Tibial nerve (tissue), 4 donors: ENCODE data around the gene SHKBP1. TPM values are rescaled to one million over a fixed set of nuclear protein-coding genes. Genes with fewer than 3 reads are reported as not detected.

Experiments used
- DNase-seq, 2 donors: peaks; one replicate each; pipeline ENCODE4 v3.0.0-alpha.2; 2019; ENCODE audit warnings: low spot score in 2 of 2
- H3K27ac ChIP-seq, 4 donors: fragments of 200-600 bp; sonication (generic) in 3 of 4; one replicate each; pipeline ENCODE4 v1.5.1; 2017 to 2019; ENCODE audit warnings: mild to moderate bottlenecking in 1 of 4
- H3K27me3 ChIP-seq, 2 donors: fragments of 200-600 bp; sonication (generic) in 1 of 2; one replicate each; pipeline versions ENCODE4 v1.5.1 to v1.6.0; 2017 to 2019
- H3K36me3 ChIP-seq, 3 donors: fragments of 200-600 bp; sonication (generic); one replicate each; pipeline ENCODE4 v1.5.1; 2018 to 2019
- H3K4me1 ChIP-seq, 4 donors: fragments of 200-600 bp; sonication (generic) in 3 of 4; one replicate each; pipeline ENCODE4 v1.5.1; 2017 to 2019
- H3K4me3 ChIP-seq, 4 donors: fragments of 200-600 bp; sonication (generic) in 3 of 4; one replicate each; pipeline ENCODE4 v1.5.1; 2017 to 2019; ENCODE audit warnings: mild to moderate bottlenecking in 1 of 4, moderate library complexity in 1 of 4
- H3K9me3 ChIP-seq, 4 donors: fragments of 200-600 bp; sonication (generic) in 3 of 4; one replicate each; pipeline ENCODE4 v1.5.1; 2017 to 2019
- CTCF ChIP-seq, 5 experiments: fragments of 200-600 bp in 3 of 5; fragments of 450-650 bp in 2 of 5; sonication (generic) in 3 of 5; IDR thresholded peaks; one replicate each; pipeline ENCODE4 v1.5.1; 2016 to 2019; ENCODE audit warnings: antibody characterized with exemption in 5 of 5, mild to moderate bottlenecking in 3 of 5, moderate library complexity in 2 of 5
- EP300 ChIP-seq, 2 donors: sonication (generic); formaldehyde crosslinking; IDR thresholded peaks; one replicate each; pipeline ENCODE4 v1.6.1; 2017; ENCODE audit warnings: antibody characterized with exemption in 2 of 2, mild to moderate bottlenecking in 1 of 2
- POLR2A ChIP-seq, 2 donors: fragments of 450-650 bp; IDR thresholded peaks; one replicate each; pipeline ENCODE4 v1.6.1; 2017; ENCODE audit warnings: antibody characterized with exemption in 2 of 2, mild to moderate bottlenecking in 2 of 2, moderate library complexity in 2 of 2
- WGBS, 2 donors: methylation state at CpG; one replicate each; pipeline ENCODE4 v1.1.5; 2018; 5-methylcytosine and 5-hydroxymethylcytosine counted together
- total RNA-seq, 4 donors: library from RNA; depleted of rRNA; stranded (reverse); fragments of >200 nt; gene quantifications; one replicate each; pipeline ENCODE4 v1.1.0, GENCODE V29; 2016

Gene SHKBP1
- total RNA-seq, 4 donors from 2014 or later: 40.8 to 129 (median 51.2) TPM

- TF ChIP-seq POLR2A (IDR thresholded peaks at IDR 0.05) (peak in 1 of 2 donors; percentile 24), CTCF (IDR thresholded peaks at IDR 0.05) (no peak), EP300 (IDR thresholded peaks at IDR 0.05) (peak in 1 of 2 donors; percentile 30)
- 14 to 18% methylated on average over 27 of the region's 27 CpGs for WGBS, 2 donors
- Histone ChIP-seq H3K27me3 (no peaks in the 10 kb centered on the region), H3K9me3 (no peaks in the 10 kb centered on the region), H3K36me3 (peaks cover 0 to 56% (median 6%) of the 10 kb centered on the region in 3 donors), H3K4me1 (peaks cover 0 to 86% (median 27%) of the 10 kb centered on the region in 4 donors), H3K27ac (peak overlapping the region; percentile 41 to 91 (median 85)), H3K4me3 (peak overlapping the region; percentile 28 to 65 (median 60))
- DNase-seq: peak; percentile 85 to 92
These were observed 38.1 kb downstream of the SHKBP1 start for GRCh38 chr19:40614622-40615411.

GRCh38 chr19:40616178-40616577 is 39.5 kb downstream of the SHKBP1 start:
- no peaks in the 10 kb centered on the region for H3K27me3 ChIP-seq
- no peaks in the 10 kb centered on the region for H3K9me3 ChIP-seq
- H3K27ac ChIP-seq: peak overlapping the region in 2 of 4 donors; percentile 45 to 91
- WGBS, 2 donors: 71 to 94% methylated on average over 5 of the region's 5 CpGs
- no peak overlapping the region for H3K4me3 ChIP-seq
- H3K36me3 ChIP-seq: peaks cover 0 to 69% (median 9%) of the 10 kb centered on the region in 3 donors
- TF ChIP-seq CTCF (IDR thresholded peaks at IDR 0.05) (no peak), EP300 (IDR thresholded peaks at IDR 0.05) (no peak), POLR2A (IDR thresholded peaks at IDR 0.05) (no peak)
- DNase-seq: no peak
- H3K4me1 ChIP-seq: peaks cover 0 to 73% (median 17%) of the 10 kb centered on the region in 4 donors

- DNase-seq: no peak
- TF ChIP-seq CTCF (IDR thresholded peaks at IDR 0.05): no peak
- TF ChIP-seq POLR2A (IDR thresholded peaks at IDR 0.05): no peak
- TF ChIP-seq EP300 (IDR thresholded peaks at IDR 0.05): no peak
- Histone ChIP-seq H3K4me1 (peaks cover 0 to 65% (median 16%) of the 10 kb centered on the region in 4 donors), H3K27ac (peak overlapping the region in 1 of 4 donors; percentile 45), H3K27me3 (no peaks in the 10 kb centered on the region), H3K36me3 (peaks cover 0 to 69% (median 16%) of the 10 kb centered on the region in 3 donors), H3K9me3 (no peaks in the 10 kb centered on the region), H3K4me3 (no peak overlapping the region)
- WGBS, 2 donors: 86 to 88% methylated on average over 17 of the region's 17 CpGs
These were observed 40.3 kb downstream of the SHKBP1 start for GRCh38 chr19:40616941-40617340.

GRCh38 chr19:40617961-40618360 is 41.3 kb downstream of the SHKBP1 start:
- Histone ChIP-seq H3K27ac (no peak overlapping the region), H3K27me3 (no peaks in the 10 kb centered on the region), H3K4me1 (peaks cover 0 to 63% (median 16%) of the 10 kb centered on the region in 4 donors), H3K36me3 (peaks cover 0 to 70% (median 24%) of the 10 kb centered on the region in 3 donors), H3K4me3 (no peak overlapping the region), H3K9me3 (no peaks in the 10 kb centered on the region)
- TF ChIP-seq POLR2A (IDR thresholded peaks at IDR 0.05) (no peak), EP300 (IDR thresholded peaks at IDR 0.05) (no peak), CTCF (IDR thresholded peaks at IDR 0.05) (no peak)
- 80 to 90% methylated on average over 4 of the region's 4 CpGs for WGBS, 2 donors
- no peak for DNase-seq
